Fibroblast of lung (primary cell): ENCODE results near the gene SUSD5. TPM values are rescaled to one million over a fixed set of nuclear protein-coding genes. Genes with fewer than 3 reads are reported as not detected.

Experiments
- DNase-seq, 2 donors: peaks; one replicate each; pipeline versions ENCODE4 v3.0.0 to v3.0.0-alpha.2; 2010; ENCODE audit warnings: low read depth in 2 of 2
- H2AFZ ChIP-seq: 2 replicates; pipeline ENCODE4 v1.5.1; 2012; ENCODE audit warnings: low read length, control low read depth, inconsistent platforms
- H3K27ac ChIP-seq: 2 replicates; pipeline ENCODE4 v1.5.1; 2011; ENCODE audit warnings: low read length, control low read depth; ENCODE audit not compliant: insufficient read depth
- H3K27me3 ChIP-seq: 2 replicates; pipeline ENCODE4 v1.5.1; 2011; ENCODE audit warnings: mild to moderate bottlenecking, low read length; ENCODE audit not compliant: control insufficient read depth, insufficient read depth
- H3K36me3 ChIP-seq: 2 replicates; pipeline ENCODE4 v1.5.1; 2011; ENCODE audit warnings: low read length; ENCODE audit not compliant: control insufficient read depth, insufficient read depth
- H3K4me1 ChIP-seq: 2 replicates; pipeline ENCODE4 v1.5.1; 2011; ENCODE audit warnings: low read length; ENCODE audit not compliant: control insufficient read depth, insufficient read depth; ENCODE audit errors: extremely low read depth
- H3K4me2 ChIP-seq: 2 replicates; pipeline ENCODE4 v1.5.1; 2011; ENCODE audit warnings: low read length, control low read depth; ENCODE audit not compliant: insufficient read depth; ENCODE audit errors: extremely low read depth
- H3K4me3 ChIP-seq, 4 experiments: fragments of 200-600 bp in 1 of 4; sonication (generic) in 1 of 4; replicated peaks in 1 of 4; 2 replicates each; pipeline ENCODE4 v1.5.1; 2011 to 2016; ENCODE audit warnings: low read length in 4 of 4, low read depth in 3 of 4, mild to moderate bottlenecking in 3 of 4, control low read depth in 2 of 4, inconsistent platforms in 1 of 4, mixed read lengths in 1 of 4; ENCODE audit not compliant: insufficient read depth in 1 of 4; ENCODE audit errors: control extremely low read depth in 1 of 4
- H3K79me2 ChIP-seq: 2 replicates; pipeline ENCODE4 v1.5.1; 2012; ENCODE audit warnings: mild to moderate bottlenecking, low read length, inconsistent platforms; ENCODE audit not compliant: control insufficient read depth, insufficient read depth
- H3K9ac ChIP-seq: 2 replicates; pipeline ENCODE4 v1.5.1; 2011; ENCODE audit warnings: mild to moderate bottlenecking, low read length, control low read depth; ENCODE audit not compliant: insufficient read depth
- H3K9me3 ChIP-seq: 2 replicates; pipeline ENCODE4 v1.5.1; 2012; ENCODE audit warnings: low read depth, low read length; ENCODE audit not compliant: control insufficient read depth, insufficient read depth
- H4K20me1 ChIP-seq: 2 replicates; pipeline ENCODE4 v1.5.1; 2011; ENCODE audit warnings: low read length; ENCODE audit not compliant: control insufficient read depth, insufficient read depth; ENCODE audit errors: extremely low read depth
- EZH2 ChIP-seq: IDR thresholded peaks from 2 replicates; pipeline ENCODE4 v1.5.1; 2012; ENCODE audit warnings: low read length, control low read depth, mild to moderate bottlenecking; ENCODE audit errors: missing control alignments
- polyA plus RNA-seq, 2 donors: library from polyadenylated mRNA; depleted of rRNA in 1 of 2; stranded (reverse) in 1 of 2; unstranded in 1 of 2; fragments of >200 nt; gene quantifications; 2 replicates each; pipeline ENCODE4 v1.2.1, GENCODE V29; 2011 to 2012; ENCODE audit warnings: missing spikeins in 1 of 2
- total RNA-seq: library from RNA; depleted of rRNA; stranded (reverse); fragments of >200 nt; gene quantifications from 2 replicates; pipeline ENCODE4 v1.2.1, GENCODE V29; 2014
- TF ChIP-seq, protein P1 (sequence below), 2 donors: IDR thresholded peaks in 1 of 2; conservative IDR thresholded peaks in 1 of 2; 1 replicate in 1 of 2; 2 replicates in 1 of 2; pipeline ENCODE4 v1.5.1; 2011 to 2012; ENCODE audit warnings: low read length in 2 of 2, control low read depth in 1 of 2, inconsistent platforms in 1 of 2, low read depth in 1 of 2, mild to moderate bottlenecking in 1 of 2

The SUSD5 gene
- total and polyA plus RNA-seq, 2 donors (not counting 1 experiment from before 2014, with no cell fraction given), result 0.75 to 2.3 TPM

DNA sequence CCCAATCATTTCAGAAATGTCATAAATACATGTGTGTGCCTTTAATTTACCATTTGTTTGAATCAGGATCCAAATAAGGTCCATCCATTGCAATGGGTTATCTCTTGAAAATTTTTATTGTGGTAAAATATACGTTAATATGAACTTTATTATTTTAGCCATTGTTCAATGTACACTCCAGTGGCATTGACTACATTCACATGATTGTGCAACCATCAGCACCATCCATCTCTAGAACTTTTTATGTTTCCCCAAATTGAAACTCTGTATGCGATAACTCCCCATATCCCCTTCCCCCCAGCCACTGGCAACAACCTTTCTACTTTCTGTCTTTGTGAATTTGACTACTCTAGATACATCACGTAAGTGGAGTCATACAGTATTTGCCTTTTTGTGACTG lies 92.8 kb downstream of the SUSD5 start:
- no peaks in the 10 kb centered on the region for H3K27me3 ChIP-seq
- DNase-seq, result no peak
- H2AFZ ChIP-seq, result no peak overlapping the region
- H3K27ac ChIP-seq, result no peak overlapping the region
- no peak for TF ChIP-seq EZH2
- TF ChIP-seq, protein P1, sequence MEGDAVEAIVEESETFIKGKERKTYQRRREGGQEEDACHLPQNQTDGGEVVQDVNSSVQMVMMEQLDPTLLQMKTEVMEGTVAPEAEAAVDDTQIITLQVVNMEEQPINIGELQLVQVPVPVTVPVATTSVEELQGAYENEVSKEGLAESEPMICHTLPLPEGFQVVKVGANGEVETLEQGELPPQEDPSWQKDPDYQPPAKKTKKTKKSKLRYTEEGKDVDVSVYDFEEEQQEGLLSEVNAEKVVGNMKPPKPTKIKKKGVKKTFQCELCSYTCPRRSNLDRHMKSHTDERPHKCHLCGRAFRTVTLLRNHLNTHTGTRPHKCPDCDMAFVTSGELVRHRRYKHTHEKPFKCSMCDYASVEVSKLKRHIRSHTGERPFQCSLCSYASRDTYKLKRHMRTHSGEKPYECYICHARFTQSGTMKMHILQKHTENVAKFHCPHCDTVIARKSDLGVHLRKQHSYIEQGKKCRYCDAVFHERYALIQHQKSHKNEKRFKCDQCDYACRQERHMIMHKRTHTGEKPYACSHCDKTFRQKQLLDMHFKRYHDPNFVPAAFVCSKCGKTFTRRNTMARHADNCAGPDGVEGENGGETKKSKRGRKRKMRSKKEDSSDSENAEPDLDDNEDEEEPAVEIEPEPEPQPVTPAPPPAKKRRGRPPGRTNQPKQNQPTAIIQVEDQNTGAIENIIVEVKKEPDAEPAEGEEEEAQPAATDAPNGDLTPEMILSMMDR (conservative IDR thresholded peaks at IDR 0.05 in 1 of 2, IDR thresholded peaks at IDR 0.05 in 1 of 2; ENCODE audit: low read depth in 1 of 2, low read length in 2 of 2), result no peak
- no peaks in the 10 kb centered on the region for H4K20me1 ChIP-seq
- no peaks in the 10 kb centered on the region for H3K4me1 ChIP-seq
- no peak overlapping the region for H3K4me3 ChIP-seq
- peaks cover 6% of the 10 kb centered on the region for H3K36me3 ChIP-seq
- no peak overlapping the region for H3K4me2 ChIP-seq
- no peak overlapping the region for H3K9ac ChIP-seq
- H3K79me2 ChIP-seq, result no peaks in the 10 kb centered on the region
- H3K9me3 ChIP-seq, result no peaks in the 10 kb centered on the region

DNA sequence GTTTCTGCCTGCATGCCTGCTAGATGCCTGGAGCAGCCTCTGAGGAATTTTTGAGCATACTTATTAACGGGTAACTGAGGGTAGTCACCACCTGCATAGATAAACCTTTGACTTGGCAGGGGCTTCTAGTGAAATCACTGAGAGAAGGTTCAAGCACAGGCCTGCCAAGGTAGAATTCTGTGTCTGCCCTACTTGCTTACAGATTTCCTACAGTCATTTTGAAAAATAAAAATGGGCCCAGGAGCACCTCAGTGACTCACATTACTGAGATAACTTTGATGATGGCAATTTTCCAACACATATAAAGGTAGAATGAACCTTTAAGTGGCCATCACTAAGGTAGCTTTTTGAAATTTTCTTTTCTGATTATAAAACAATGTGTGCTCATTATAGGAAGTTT lies 94.0 kb downstream of the SUSD5 start:
- TF ChIP-seq EZH2, result no peak
- TF ChIP-seq, protein P1 (conservative IDR thresholded peaks at IDR 0.05 in 1 of 2, IDR thresholded peaks at IDR 0.05 in 1 of 2; ENCODE audit: low read depth in 1 of 2, low read length in 2 of 2), result no peak
- no peak for DNase-seq
- no peaks in the 10 kb centered on the region for H3K4me1 ChIP-seq

DNA sequence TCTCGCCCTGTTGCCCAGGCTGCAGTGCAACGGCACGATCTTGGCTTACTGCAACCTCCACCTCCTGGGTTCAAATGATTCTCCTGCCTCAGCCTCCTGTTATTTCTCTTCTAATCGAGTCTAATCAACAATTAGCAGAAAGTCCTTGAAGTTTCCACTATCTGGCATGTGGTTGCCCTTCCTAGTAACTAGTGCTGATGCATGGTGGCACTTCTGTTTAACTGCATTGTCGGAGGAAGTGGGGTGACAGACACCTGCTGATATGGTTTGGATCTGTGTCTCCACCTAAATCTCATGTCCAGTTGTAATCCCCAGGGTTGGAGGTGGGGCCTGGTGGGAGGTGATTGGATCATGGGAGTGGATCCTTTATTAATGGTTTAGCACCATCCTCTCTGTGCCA lies 95.6 kb downstream of the SUSD5 start:
- TF ChIP-seq, protein P1 (conservative IDR thresholded peaks at IDR 0.05 in 1 of 2, IDR thresholded peaks at IDR 0.05 in 1 of 2; ENCODE audit: low read depth in 1 of 2, low read length in 2 of 2), result no peak
- no peak for TF ChIP-seq EZH2
- Histone ChIP-seq H3K9me3 (no peaks in the 10 kb centered on the region), H3K79me2 (no peaks in the 10 kb centered on the region), H2AFZ (no peak overlapping the region), H3K4me3 (no peak overlapping the region), H4K20me1 (no peaks in the 10 kb centered on the region), H3K27ac (no peak overlapping the region), H3K4me2 (no peak overlapping the region), H3K9ac (no peak overlapping the region), H3K27me3 (no peaks in the 10 kb centered on the region), H3K36me3 (peaks cover 6% of the 10 kb centered on the region), H3K4me1 (no peaks in the 10 kb centered on the region)
- DNase-seq, result no peak

More for the DNA sequence above, 94.0 kb downstream of the SUSD5 start:
- no peaks in the 10 kb centered on the region for H3K9me3 ChIP-seq
- no peaks in the 10 kb centered on the region for H3K27me3 ChIP-seq
- H3K27ac ChIP-seq, result no peak overlapping the region
- no peaks in the 10 kb centered on the region for H3K79me2 ChIP-seq
- peaks cover 6% of the 10 kb centered on the region for H3K36me3 ChIP-seq
- H3K9ac ChIP-seq, result no peak overlapping the region
- no peaks in the 10 kb centered on the region for H4K20me1 ChIP-seq
- no peak overlapping the region for H3K4me2 ChIP-seq
- H3K4me3 ChIP-seq, result no peak overlapping the region
- no peak overlapping the region for H2AFZ ChIP-seq
